Panc1 (cell line): ENCODE results near the gene ZDHHC14. TPM values are rescaled to one million over a fixed set of nuclear protein-coding genes. Genes with fewer than 3 reads are reported as not detected.
A peak's percentile ranks its signal among the peaks of the same experiment; 100 is the strongest.

Experiments
- ATAC-seq: fragments of 200-7000 bp; cut with Tn5 transposase; 2 replicates; pipeline ENCODE4 v1.9.1; 2020; ENCODE audit warnings: mild to moderate bottlenecking, moderate library complexity
- BruUV-seq: library from RNA; stranded (reverse); fragments of 400-500 nt; replicated peaks from 2 replicates; lab custom pipeline; 2021; lab: Mats Ljungman, UMichigan
- CTCF ChIA-PET: fragments of 300-600 bp; sonication (Branson Sonifier 250); formaldehyde crosslinking; loops from one replicate; lab custom pipeline; 2022; ENCODE audit warnings: antibody characterized with exemption; lab: Charles Lee
- POLR2A ChIA-PET: fragments of 300-600 bp; sonication (Branson Sonifier 250); formaldehyde crosslinking; loops from one replicate; lab custom pipeline; 2022; ENCODE audit warnings: antibody characterized with exemption; lab: Charles Lee
- DNase-seq: peaks from one replicate; pipeline ENCODE4 v3.0.0-alpha.2; 2010; ENCODE audit warnings: low read depth, low spot score
- H3K27ac ChIP-seq: 2 replicates; pipeline ENCODE4 v1.5.1; 2011; ENCODE audit warnings: mild to moderate bottlenecking, low read length, inconsistent platforms
- H3K27me3 ChIP-seq: fragments of 200-500 bp; sonication (Bioruptor generic); 2 replicates; pipeline ENCODE4 v1.6.0; 2014; ENCODE audit warnings: low read length, inconsistent platforms; ENCODE audit not compliant: control insufficient read depth, insufficient read depth
- H3K36me3 ChIP-seq: fragments of 200-500 bp; sonication (Bioruptor generic); 2 replicates; pipeline ENCODE4 v1.5.1; 2014; ENCODE audit warnings: inconsistent platforms, mild to moderate bottlenecking, low read length, moderate library complexity; ENCODE audit not compliant: control insufficient read depth, insufficient read depth
- H3K4me1 ChIP-seq: 2 replicates; pipeline ENCODE4 v1.5.1; 2011; ENCODE audit warnings: inconsistent platforms, mild to moderate bottlenecking, low read length, moderate library complexity; ENCODE audit not compliant: control insufficient read depth, insufficient read depth
- H3K4me3 ChIP-seq, 2 experiments: 2 replicates each; pipeline ENCODE4 v1.5.1; 2011 to 2012; ENCODE audit warnings: low read depth in 2 of 2, low read length in 2 of 2, mild to moderate bottlenecking in 2 of 2, inconsistent platforms in 1 of 2, moderate library complexity in 1 of 2
- H3K9me3 ChIP-seq: fragments of 200-500 bp; sonication (Bioruptor generic); 2 replicates; pipeline ENCODE4 v1.5.1; 2014; ENCODE audit warnings: low read depth, mild to moderate bottlenecking, inconsistent platforms, low read length, moderate library complexity; ENCODE audit not compliant: control insufficient read depth, insufficient read depth
- CTCF ChIP-seq: fragments of 450-650 bp; IDR thresholded peaks from 2 replicates; pipeline ENCODE4 v1.5.1; 2017; ENCODE audit warnings: mild to moderate bottlenecking
- POLR2AphosphoS5 ChIP-seq: IDR thresholded peaks from 2 replicates; pipeline ENCODE4 v1.6.1; 2012; ENCODE audit warnings: mild to moderate bottlenecking, low read depth, low read length, moderate library complexity
- REST ChIP-seq, 2 experiments: IDR thresholded peaks; 2 replicates each; pipeline ENCODE4 v1.6.1; 2011 to 2012; ENCODE audit warnings: low read depth in 2 of 2, control low read depth in 1 of 2, low read length in 1 of 2, mild to moderate bottlenecking in 1 of 2, moderate library complexity in 1 of 2; ENCODE audit not compliant: insufficient read depth in 1 of 2
- SIN3A ChIP-seq: IDR thresholded peaks from 2 replicates; pipeline ENCODE4 v1.6.1; 2012; ENCODE audit warnings: low read depth, mild to moderate bottlenecking, low read length, moderate library complexity, borderline replicate concordance; ENCODE audit not compliant: insufficient read depth
- TCF7L2 ChIP-seq: IDR thresholded peaks from 2 replicates; pipeline ENCODE4 v1.6.1; 2011; ENCODE audit warnings: mild to moderate bottlenecking, low read depth, low read length, inconsistent platforms
- in situ Hi-C: cut with HindIII; loops from 2 replicates; pipeline ENCODE4 v1.10.0; 2016; ENCODE audit warnings: low sequenced_read_pairs, low pct_unique_long_range_greater_than_20kb
- intact Hi-C: fragments of 100-400 bp; cut with micrococcal nuclease; formaldehyde crosslinking; loops from one replicate; pipeline ENCODE4 v1.10.0; 2022; ENCODE audit not compliant: unreplicated experiment
- total RNA-seq: library from RNA; stranded (reverse); gene quantifications from one replicate; pipeline ENCODE4 v1.2.1, GENCODE V29; 2021; ENCODE audit not compliant: unreplicated experiment

ZDHHC14 gene
- total RNA-seq, 1 experiment from 2014 or later = 19.9 TPM

- CTCF ChIA-PET = interaction anchor here (0.6 to 0.7 kb wide), 3 partner anchors 261 to 521 kb away, joined by 3 to 4 read pairs (median 4); no protein-coding TSS in a partner anchor
- no peak for TF ChIP-seq SIN3A
- TF ChIP-seq TCF7L2 = no peak
- no peak; the same call in 1 of the 2 replicates for TF ChIP-seq CTCF
- TF ChIP-seq REST (IDR thresholded peaks at IDR 0.05; ENCODE audit: insufficient read depth in 1 of 2, low read depth in 2 of 2, low read length in 1 of 2) = no peak
- no peak for TF ChIP-seq POLR2AphosphoS5
- peak; percentile 81 for ATAC-seq
- H3K27ac ChIP-seq = no peak overlapping the region
- DNase-seq = no peak
- POLR2A ChIA-PET = interaction anchor here (0.6 to 0.7 kb wide), 2 partner anchors 99 to 437 kb away, joined by 3 read pairs; no protein-coding TSS in a partner anchor
- peak overlapping the region; percentile 19 to 34; a peak in 3 of 4 replicates for H3K4me3 ChIP-seq
- H3K36me3 ChIP-seq = no peaks in the 10 kb centered on the region
- in situ Hi-C loops = no loop called here
- BruUV-seq = no TSS peak
- no peaks in the 10 kb centered on the region for H3K9me3 ChIP-seq
- H3K4me1 ChIP-seq = no peaks in the 10 kb centered on the region
- intact Hi-C loops = no loop called here
- no peaks in the 10 kb centered on the region; the same call in none of the 2 replicates for H3K27me3 ChIP-seq
Measured at GRCh38 chr6:157688960-157689599, 308.1 kb downstream of the ZDHHC14 start.

- Histone ChIP-seq H3K36me3 (no peaks in the 10 kb centered on the region), H3K4me1 (no peaks in the 10 kb centered on the region), H3K27me3 (no peaks in the 10 kb centered on the region; the same call in none of the 2 replicates), H3K27ac (no peak overlapping the region), H3K9me3 (no peaks in the 10 kb centered on the region), H3K4me3 (no peak overlapping the region)
- intact Hi-C loops = no loop called here
- BruUV-seq = no TSS peak
- ChIA-PET CTCF (no interaction called here), POLR2A (interaction anchor here (0.7 kb wide), 1 partner anchor 98 kb away, joined by 3 read pairs; no protein-coding TSS in a partner anchor)
- DNase-seq (no peak), ATAC-seq (no peak)
- in situ Hi-C loops = no loop called here
- no peak for TF ChIP-seq POLR2AphosphoS5
- TF ChIP-seq CTCF = no peak
- TF ChIP-seq REST (IDR thresholded peaks at IDR 0.05; ENCODE audit: insufficient read depth in 1 of 2, low read depth in 2 of 2, low read length in 1 of 2) = no peak
- no peak for TF ChIP-seq TCF7L2
- TF ChIP-seq SIN3A = no peak
Measured at GRCh38 chr6:157689875-157690274, 308.9 kb downstream of the ZDHHC14 start.
